HEK293 (cell line): ENCODE data around the gene ATP2A3.

Source experiments
- CTCF ChIP-seq: fragments of 450-650 bp; formaldehyde crosslinking; IDR thresholded peaks from 2 replicates; pipeline ENCODE4 v1.5.1; 2016; ENCODE audit warnings: missing biosample characterization, missing genetic modification characterization
- TSHZ1 ChIP-seq: fragments of 450-650 bp; formaldehyde crosslinking; IDR thresholded peaks from 2 replicates; pipeline ENCODE4 v1.5.1; 2016; ENCODE audit warnings: missing biosample characterization, missing genetic modification characterization, borderline replicate concordance
- ZSCAN30 ChIP-seq: fragments of 450-650 bp; IDR thresholded peaks from 2 replicates; pipeline ENCODE4 v1.5.1; 2018; ENCODE audit warnings: missing biosample characterization, mild to moderate bottlenecking, missing genetic modification characterization, moderate library complexity

GRCh38 chr17:3896968-3897235 lies 67.3 kb downstream of the ATP2A3 start:
- TF ChIP-seq CTCF (tag by site-specific recombination) (no peak), TSHZ1 (tag by site-specific recombination) (no peak), ZSCAN30 (tag by site-specific recombination) (no peak)
